Natural killer cell (primary cell): ENCODE data around the gene BNIPL. TPM values are rescaled to one million over a fixed set of nuclear protein-coding genes. Genes with fewer than 3 reads are reported as not detected.
A peak's percentile ranks its signal among the peaks of the same experiment; 100 is the strongest.

Experiments
- ATAC-seq, 3 donors: fragments of 150-1000 bp in 2 of 3; fragments of 200-7000 bp in 1 of 3; cut with Tn5 transposase; 1 replicate in 1 of 3; 2 replicates in 2 of 3; pipeline ENCODE4 v1.10.0; 2021; ENCODE audit warnings: mild to moderate bottlenecking in 2 of 3, moderate library complexity in 2 of 3
- DNase-seq, 2 donors: peaks; one replicate each; pipeline versions ENCODE4 v3.0.0 to v3.0.0-alpha.2; 2013 to 2021; ENCODE audit warnings: mixed read lengths in 1 of 2
- H3K27ac ChIP-seq: one replicate; pipeline ENCODE4 v1.5.1; 2013; ENCODE audit warnings: mild to moderate bottlenecking, low read length
- H3K27me3 ChIP-seq: one replicate; pipeline ENCODE4 v1.6.1; 2013; ENCODE audit warnings: low read length; ENCODE audit not compliant: control insufficient read depth, insufficient read depth
- H3K36me3 ChIP-seq: one replicate; pipeline ENCODE4 v1.6.1; 2013; ENCODE audit warnings: low read length; ENCODE audit not compliant: control insufficient read depth, insufficient read depth
- H3K4me1 ChIP-seq: one replicate; pipeline ENCODE4 v1.6.1; 2013; ENCODE audit warnings: low read length; ENCODE audit not compliant: control insufficient read depth, insufficient read depth
- H3K4me3 ChIP-seq: one replicate; pipeline ENCODE4 v1.5.1; 2013; ENCODE audit warnings: low read length
- H3K9me3 ChIP-seq: one replicate; pipeline ENCODE4 v1.6.1; 2013; ENCODE audit warnings: low read length; ENCODE audit not compliant: control insufficient read depth, insufficient read depth
- H3K27ac Mint-ChIP-seq, 2 donors: one replicate each; pipeline ENCODE4 v1.8.0; 2022; ENCODE audit warnings: mild to moderate bottlenecking in 2 of 2, mixed read lengths in 2 of 2, moderate library complexity in 1 of 2
- H3K27me3 Mint-ChIP-seq, 2 donors: one replicate each; pipeline ENCODE4 v1.8.0; 2022; ENCODE audit warnings: low read depth in 2 of 2, mixed read lengths in 2 of 2
- H3K36me3 Mint-ChIP-seq: one replicate; pipeline ENCODE4 v1.8.0; 2022; ENCODE audit warnings: mixed read lengths
- H3K4me1 Mint-ChIP-seq, 2 donors: one replicate each; pipeline ENCODE4 v1.8.0; 2022; ENCODE audit warnings: mixed read lengths in 2 of 2
- H3K4me3 Mint-ChIP-seq: one replicate; pipeline ENCODE4 v1.8.0; 2022; ENCODE audit warnings: mild to moderate bottlenecking, moderate library complexity, mixed read lengths
- H3K9me3 Mint-ChIP-seq, 2 donors: one replicate each; pipeline ENCODE4 v1.8.0; 2022; ENCODE audit warnings: mixed read lengths in 2 of 2
- CTCF ChIP-seq: fragments of 200-600 bp; IDR thresholded peaks from one replicate; pipeline ENCODE4 v1.8.0; 2022; ENCODE audit warnings: antibody characterized with exemption
- WGBS: methylation state at CpG from one replicate; pipeline ENCODE4 v1.1.7; 2013; ENCODE audit warnings: missing lambda C conversion rate; ENCODE audit not compliant: insufficient coverage; 5-methylcytosine and 5-hydroxymethylcytosine counted together
- intact Hi-C: fragments of 100-400 bp; cut with micrococcal nuclease; formaldehyde crosslinking; loops from one replicate; pipeline ENCODE4 v1.14.2; 2022
- total RNA-seq, 4 donors: library from RNA; stranded (reverse); fragments of 120-200 nt in 1 of 4; gene quantifications; one replicate each; pipeline versions ENCODE4 v1.2.3 to v1.2.4, GENCODE V29; 2013 to 2022

The BNIPL gene
- total RNA-seq, 3 donors from 2014 or later (not counting 1 experiment from before 2014, with no cell fraction given): 0.28 to 0.39 (median 0.33) TPM

GRCh38 chr1:151047591-151047924 is 11.2 kb downstream of the BNIPL start, which contains the start of gene C1orf56:
TSS of gene C1orf56 (plus strand) at chr1:151047751. CDS start at chr1:151047848, 97 bp downstream.
- peak within 1 kb of the TSS; percentile 96 for H3K4me3 Mint-ChIP-seq
- intact Hi-C loops: no loop called here
- no peaks in the 10 kb centered on the region for H3K9me3 ChIP-seq
- H3K36me3 ChIP-seq: peaks cover 18% of the 10 kb centered on the region
- peak; percentile 53 to 66 (median 56) for ATAC-seq
- WGBS: 0% methylated on average over 29 of the region's 29 CpGs
- no peaks in the 10 kb centered on the region for H3K27me3 ChIP-seq
- peaks cover 52 to 54% of the 10 kb centered on the region in 2 donors for H3K4me1 Mint-ChIP-seq
- H3K9me3 Mint-ChIP-seq: no peaks in the 10 kb centered on the region
- peak within 1 kb of the TSS; percentile 93 for H3K4me3 ChIP-seq
- no peak for TF ChIP-seq CTCF
- peaks cover 8% of the 10 kb centered on the region for H3K36me3 Mint-ChIP-seq
- no peaks in the 10 kb centered on the region for H3K27me3 Mint-ChIP-seq
- peak within 1 kb of the TSS; percentile 98 to 99 for H3K27ac Mint-ChIP-seq
- peak; percentile 49 to 79 for DNase-seq
- H3K4me1 ChIP-seq: peaks cover 25% of the 10 kb centered on the region
- peak within 1 kb of the TSS; percentile 87 for H3K27ac ChIP-seq

DNA sequence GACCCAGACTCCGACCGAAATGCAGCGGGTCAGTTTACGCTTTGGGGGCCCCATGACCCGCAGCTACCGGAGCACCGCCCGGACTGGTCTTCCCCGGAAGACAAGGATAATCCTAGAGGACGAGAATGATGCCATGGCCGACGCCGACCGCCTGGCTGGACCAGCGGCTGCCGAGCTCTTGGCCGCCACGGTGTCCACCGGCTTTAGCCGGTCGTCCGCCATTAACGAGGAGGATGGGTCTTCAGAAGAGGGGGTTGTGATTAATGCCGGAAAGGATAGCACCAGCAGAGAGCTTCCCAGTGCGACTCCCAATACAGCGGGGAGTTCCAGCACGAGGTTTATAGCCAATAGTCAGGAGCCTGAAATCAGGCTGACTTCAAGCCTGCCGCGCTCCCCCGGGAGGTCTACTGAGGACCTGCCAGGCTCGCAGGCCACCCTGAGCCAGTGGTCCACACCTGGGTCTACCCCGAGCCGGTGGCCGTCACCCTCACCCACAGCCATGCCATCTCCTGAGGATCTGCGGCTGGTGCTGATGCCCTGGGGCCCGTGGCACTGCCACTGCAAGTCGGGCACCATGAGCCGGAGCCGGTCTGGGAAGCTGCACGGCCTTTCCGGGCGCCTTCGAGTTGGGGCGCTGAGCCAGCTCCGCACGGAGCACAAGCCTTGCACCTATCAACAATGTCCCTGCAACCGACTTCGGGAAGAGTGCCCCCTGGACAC is 11.7 kb downstream of the BNIPL start:
- peak overlapping the region; percentile 96 for H3K4me3 Mint-ChIP-seq
- intact Hi-C loops: loop anchor here (1.0 to 2.0 kb wide), 2 partner anchors 9 to 39 kb away; partner anchors contain the start of gene PRUNE1
- H3K36me3 ChIP-seq: peaks cover 24% of the 10 kb centered on the region
- H3K36me3 Mint-ChIP-seq: peaks cover 12% of the 10 kb centered on the region
- DNase-seq (peak; percentile 54 to 84), ATAC-seq (peak; percentile 66 to 86 (median 70))
- no peaks in the 10 kb centered on the region for H3K9me3 Mint-ChIP-seq
- no peaks in the 10 kb centered on the region for H3K27me3 Mint-ChIP-seq
- under 1% methylated on average over 48 of the region's 48 CpGs for WGBS
- peak overlapping the region; percentile 98 to 99 for H3K27ac Mint-ChIP-seq
- H3K4me1 ChIP-seq: peaks cover 25% of the 10 kb centered on the region
- peak overlapping the region; percentile 87 for H3K27ac ChIP-seq
- H3K4me1 Mint-ChIP-seq: peaks cover 56 to 57% of the 10 kb centered on the region in 2 donors
- peak; percentile 50 for TF ChIP-seq CTCF
- peak overlapping the region; percentile 93 for H3K4me3 ChIP-seq
- H3K9me3 ChIP-seq: no peaks in the 10 kb centered on the region
- no peaks in the 10 kb centered on the region for H3K27me3 ChIP-seq

- DNase-seq: no peak
- H3K4me3 Mint-ChIP-seq: peak overlapping the region; percentile 96
- peak; percentile 13 for TF ChIP-seq CTCF
- H3K27ac Mint-ChIP-seq: peak overlapping the region; percentile 98 to 99
- no peaks in the 10 kb centered on the region for H3K9me3 ChIP-seq
- peaks cover 27% of the 10 kb centered on the region for H3K4me1 ChIP-seq
- H3K9me3 Mint-ChIP-seq: no peaks in the 10 kb centered on the region
- H3K4me1 Mint-ChIP-seq: peaks cover 56 to 60% of the 10 kb centered on the region in 2 donors
- ATAC-seq: no peak
- WGBS: 41% methylated on average over 3 of the region's 3 CpGs
- peak overlapping the region; percentile 87 for H3K27ac ChIP-seq
- no peaks in the 10 kb centered on the region for H3K27me3 Mint-ChIP-seq
- H3K36me3 ChIP-seq: peaks cover 29% of the 10 kb centered on the region
- peaks cover 12% of the 10 kb centered on the region for H3K36me3 Mint-ChIP-seq
- peak overlapping the region; percentile 93 for H3K4me3 ChIP-seq
- H3K27me3 ChIP-seq: no peaks in the 10 kb centered on the region
- intact Hi-C loops: loop anchor here (1.0 to 2.0 kb wide), 2 partner anchors 9 to 40 kb away; partner anchors contain the start of gene PRUNE1
Measured at GRCh38 chr1:151048645-151049032, 12.3 kb downstream of the BNIPL start.
